MCF 10A (cell line): ENCODE data around the gene OR7C1. TPM values are rescaled to one million over a fixed set of nuclear protein-coding genes. Genes with fewer than 3 reads are reported as not detected.

Source experiments
- Bru-seq: library from RNA; stranded (reverse); fragments of 400-500 nt; gene quantifications from one replicate; lab custom pipeline; 2021; lab: Mats Ljungman, UMichigan
- BruChase-seq, 2 experiments: library from RNA; stranded (reverse); fragments of 400-500 nt; gene quantifications; one replicate each; lab custom pipeline; 2021; lab: Mats Ljungman, UMichigan
- BruUV-seq: library from RNA; stranded (reverse); fragments of 400-500 nt; replicated peaks from 2 replicates; lab custom pipeline; 2021; lab: Mats Ljungman, UMichigan
- CTCF ChIA-PET: fragments of 300-600 bp; sonication (Branson Sonifier 250); formaldehyde crosslinking; extraction: SDS; loops from one replicate; lab custom pipeline; 2021; ENCODE audit warnings: antibody characterized with exemption, inconsistent platforms; lab: Yijun Ruan, JAX
- POLR2A ChIA-PET: fragments of 300-600, 350-650 bp; sonication (Branson Sonifier 250); formaldehyde crosslinking; extraction: SDS; loops from one replicate; lab custom pipeline; 2020; ENCODE audit warnings: antibody characterized with exemption, inconsistent platforms; lab: Yijun Ruan, JAX
- DNase-seq: peaks from one replicate; pipeline ENCODE4 v3.0.0-alpha.2; 2018; ENCODE audit not compliant: unreplicated experiment
- H3K27ac Mint-ChIP-seq: one replicate; pipeline ENCODE4 v1.8.0; 2022; ENCODE audit warnings: mild to moderate bottlenecking, low read depth, mixed read lengths; ENCODE audit not compliant: unreplicated experiment
- H3K27me3 Mint-ChIP-seq: one replicate; pipeline ENCODE4 v1.8.0; 2022; ENCODE audit warnings: mixed read lengths; ENCODE audit not compliant: insufficient read depth, unreplicated experiment
- H3K36me3 Mint-ChIP-seq: one replicate; pipeline ENCODE4 v1.8.0; 2022; ENCODE audit warnings: mild to moderate bottlenecking, moderate library complexity, mixed read lengths; ENCODE audit not compliant: insufficient read depth, unreplicated experiment
- H3K4me1 Mint-ChIP-seq: one replicate; pipeline ENCODE4 v1.8.0; 2022; ENCODE audit warnings: mixed read lengths; ENCODE audit not compliant: insufficient read depth, unreplicated experiment
- H3K4me3 Mint-ChIP-seq: one replicate; pipeline ENCODE4 v1.8.0; 2022; ENCODE audit warnings: mild to moderate bottlenecking, moderate library complexity, mixed read lengths; ENCODE audit not compliant: unreplicated experiment
- H3K9me3 Mint-ChIP-seq: one replicate; pipeline ENCODE4 v1.8.0; 2022; ENCODE audit warnings: mixed read lengths; ENCODE audit not compliant: unreplicated experiment
- CTCF ChIP-seq: fragments of 200-600 bp; IDR thresholded peaks from one replicate; pipeline ENCODE4 v1.8.0; 2022; ENCODE audit warnings: antibody characterized with exemption, mild to moderate bottlenecking; ENCODE audit not compliant: unreplicated experiment
- intact Hi-C: fragments of 100-400 bp; cut with micrococcal nuclease; formaldehyde crosslinking; loops from 2 replicates; pipeline ENCODE4 v1.14.1; 2022
- long read RNA-seq: library from polyadenylated mRNA; stranded (forward); transcript quantifications from one replicate; pipeline ENCODE4 v2.0.0, GENCODE V29; 2022
- total RNA-seq: library from RNA; stranded (reverse); gene quantifications from 2 replicates; pipeline ENCODE4 v1.2.3, GENCODE V29; 2022

Gene OR7C1
- not detected in 2 replicates for total RNA-seq
- percentile 6 among the genes with signal in this experiment for Bru-seq, nascent RNA
- percentile 15 among the genes with signal in this experiment for BruChase-seq, experiment 1, labeled RNA remaining after a 6-hour chase
- percentile 13 among the genes with signal in this experiment for BruChase-seq, experiment 2, labeled RNA remaining after a 2-hour chase
- long read RNA-seq, result 0 reads

GRCh38 chr19:14835011-14835410, at the start of gene OR7C1, which contains the start of gene OR7A5:
Gene OR7C1, minus strand, starts transcription at chr19:14835185. Its CDS starts 35,049 bp downstream, at chr19:14800136.
Gene OR7A5, minus strand, starts transcription at chr19:14835185. Its CDS starts 6,944 bp downstream, at chr19:14828241.
- peak; percentile 6 for DNase-seq
- H3K27me3 Mint-ChIP-seq, result peaks cover 12% of the 10 kb centered on the region
- H3K4me3 Mint-ChIP-seq, result peak within 1 kb of the TSS; percentile 3
- no peaks in the 10 kb centered on the region for H3K36me3 Mint-ChIP-seq
- BruUV-seq, result no TSS peak
- POLR2A ChIA-PET, result no interaction called here
- peaks cover 6% of the 10 kb centered on the region for H3K4me1 Mint-ChIP-seq
- peak within 1 kb of the TSS; percentile 25 for H3K27ac Mint-ChIP-seq
- CTCF ChIA-PET, result interaction anchor here (0.5 kb wide), 1 partner anchor 261 kb away, joined by 3 read pairs; no protein-coding TSS in a partner anchor
- no peak for TF ChIP-seq CTCF
- intact Hi-C loops, result no loop called here
- no peaks in the 10 kb centered on the region for H3K9me3 Mint-ChIP-seq

GRCh38 chr19:14871619-14872230, 36.7 kb upstream of the OR7C1 start:
- no peaks in the 10 kb centered on the region for H3K36me3 Mint-ChIP-seq
- ChIA-PET CTCF (interaction anchor here (0.7 kb wide), 2 partner anchors 8 to 468 kb away, joined by 3 read pairs; no protein-coding TSS in a partner anchor), POLR2A (no interaction called here)
- peak; percentile 20 for DNase-seq
- no TSS peak for BruUV-seq
- intact Hi-C loops, result loop anchor here (1.0 to 10.0 kb wide), 4 partner anchors 18 to 299 kb away; partner anchors contain the start of gene NDUFB7
- no peaks in the 10 kb centered on the region for H3K9me3 Mint-ChIP-seq
- H3K27ac Mint-ChIP-seq, result no peak overlapping the region
- TF ChIP-seq CTCF, result peak; percentile 49
- H3K27me3 Mint-ChIP-seq, result peaks cover 40% of the 10 kb centered on the region
- no peak overlapping the region for H3K4me3 Mint-ChIP-seq
- no peaks in the 10 kb centered on the region for H3K4me1 Mint-ChIP-seq

GRCh38 chr19:14868497-14868896, 33.5 kb upstream of the OR7C1 start:
- no peaks in the 10 kb centered on the region for H3K9me3 Mint-ChIP-seq
- CTCF ChIA-PET, result interaction anchor here (1.0 kb wide), 1 partner anchor 281 kb away, joined by 3 read pairs; no protein-coding TSS in a partner anchor
- peaks cover 47% of the 10 kb centered on the region for H3K27me3 Mint-ChIP-seq
- intact Hi-C loops, result no loop called here
- TF ChIP-seq CTCF, result no peak
- H3K27ac Mint-ChIP-seq, result no peak overlapping the region
- no peak overlapping the region for H3K4me3 Mint-ChIP-seq
- DNase-seq, result no peak
- POLR2A ChIA-PET, result no interaction called here
- BruUV-seq, result no TSS peak
- H3K4me1 Mint-ChIP-seq, result no peaks in the 10 kb centered on the region
- H3K36me3 Mint-ChIP-seq, result no peaks in the 10 kb centered on the region

GRCh38 chr19:14848822-14849221, 13.8 kb upstream of the OR7C1 start, which contains the start of gene OR7A10:
Gene OR7A10, minus strand, starts transcription at chr19:14848922. Its CDS starts 7,045 bp downstream, at chr19:14841877.
- no peaks in the 10 kb centered on the region for H3K4me1 Mint-ChIP-seq
- ChIA-PET POLR2A (no interaction called here), CTCF (interaction anchor here (0.6 kb wide), 1 partner anchor 1398 kb away, joined by 3 read pairs; no protein-coding TSS in a partner anchor)
- H3K27ac Mint-ChIP-seq, result no peak within 1 kb of the TSS
- no peaks in the 10 kb centered on the region for H3K36me3 Mint-ChIP-seq
- no TSS peak for BruUV-seq
- H3K9me3 Mint-ChIP-seq, result no peaks in the 10 kb centered on the region
- H3K4me3 Mint-ChIP-seq, result no peak within 1 kb of the TSS
- intact Hi-C loops, result no loop called here
- peaks cover 57% of the 10 kb centered on the region for H3K27me3 Mint-ChIP-seq
- DNase-seq, result no peak
- TF ChIP-seq CTCF, result no peak
